Common myeloid progenitor, CD34-positive (primary cell): ENCODE data around the gene BCAR1.

ENCODE experiments used
- CTCF ChIA-PET: fragments of 350-600 bp; sonication (Branson Sonifier 250); formaldehyde crosslinking; loops from one replicate; lab custom pipeline; 2021; ENCODE audit warnings: antibody characterized with exemption; lab: Charles Lee
- POLR2A ChIA-PET: fragments of 350-600 bp; sonication (Branson Sonifier 250); formaldehyde crosslinking; loops from one replicate; lab custom pipeline; 2021; ENCODE audit warnings: antibody characterized with exemption; lab: Charles Lee
- DNase-seq, 3 donors: peaks; one replicate each; pipeline versions ENCODE4 v3.0.0 to v3.0.0-alpha.2; 2013
- H3K27ac ChIP-seq, 2 experiments: 1 replicate in 1 of 2; 2 replicates in 1 of 2; pipeline ENCODE4 v1.7.0; 2013; ENCODE audit warnings: inconsistent platforms in 2 of 2, low read length in 2 of 2, mild to moderate bottlenecking in 2 of 2, low read depth in 1 of 2, moderate library complexity in 1 of 2; ENCODE audit not compliant: severe bottlenecking in 2 of 2, insufficient read depth in 1 of 2, poor library complexity in 1 of 2
- H3K27me3 ChIP-seq, 5 experiments: replicated peaks in 2 of 5; 1 replicate in 3 of 5; 2 replicates in 2 of 5; pipeline versions ENCODE4 v1.6.1 to v1.7.0; 2013; ENCODE audit warnings: low read length in 4 of 5, mild to moderate bottlenecking in 2 of 5, moderate library complexity in 2 of 5, inconsistent platforms in 1 of 5; ENCODE audit not compliant: insufficient read depth in 5 of 5, control insufficient read depth in 4 of 5
- H3K36me3 ChIP-seq, 4 experiments: 1 replicate in 2 of 4; 2 replicates in 2 of 4; pipeline versions ENCODE4 v1.6.1 to v1.7.0; 2013; ENCODE audit warnings: low read length in 3 of 4, control low read depth in 1 of 4, mild to moderate bottlenecking in 1 of 4; ENCODE audit not compliant: control insufficient read depth in 4 of 4, insufficient read depth in 4 of 4
- H3K4me1 ChIP-seq, 4 experiments: 1 replicate in 3 of 4; 2 replicates in 1 of 4; pipeline versions ENCODE4 v1.6.1 to v1.7.1; 2013; ENCODE audit warnings: low read length in 3 of 4, mild to moderate bottlenecking in 3 of 4, control low read depth in 1 of 4, inconsistent platforms in 1 of 4, moderate library complexity in 1 of 4; ENCODE audit not compliant: control insufficient read depth in 4 of 4, insufficient read depth in 4 of 4; ENCODE audit errors: control extremely low read depth in 1 of 4
- H3K4me3 ChIP-seq, 7 experiments: 1 replicate in 4 of 7; 2 replicates in 3 of 7; pipeline versions ENCODE4 v1.5.1 to v1.7.0; 2013; ENCODE audit warnings: mild to moderate bottlenecking in 7 of 7, low read length in 6 of 7, moderate library complexity in 6 of 7, inconsistent platforms in 2 of 7, low read depth in 2 of 7, control low read depth in 1 of 7; ENCODE audit not compliant: insufficient read depth in 4 of 7, control insufficient read depth in 1 of 7; ENCODE audit errors: extremely low read depth in 1 of 7
- H3K9me3 ChIP-seq, 5 experiments: 1 replicate in 4 of 5; 2 replicates in 1 of 5; pipeline versions ENCODE4 v1.6.1 to v1.7.1; 2013; ENCODE audit warnings: low read length in 4 of 5, mild to moderate bottlenecking in 2 of 5, inconsistent platforms in 1 of 5, low read depth in 1 of 5, moderate library complexity in 1 of 5; ENCODE audit not compliant: control insufficient read depth in 4 of 5, insufficient read depth in 2 of 5; ENCODE audit errors: control extremely low read depth in 1 of 5
- WGBS: methylation state at CpG from one replicate; pipeline ENCODE4 v1.1.5; 2013; ENCODE audit not compliant: insufficient coverage; 5-methylcytosine and 5-hydroxymethylcytosine counted together

Gene BCAR1

DNA sequence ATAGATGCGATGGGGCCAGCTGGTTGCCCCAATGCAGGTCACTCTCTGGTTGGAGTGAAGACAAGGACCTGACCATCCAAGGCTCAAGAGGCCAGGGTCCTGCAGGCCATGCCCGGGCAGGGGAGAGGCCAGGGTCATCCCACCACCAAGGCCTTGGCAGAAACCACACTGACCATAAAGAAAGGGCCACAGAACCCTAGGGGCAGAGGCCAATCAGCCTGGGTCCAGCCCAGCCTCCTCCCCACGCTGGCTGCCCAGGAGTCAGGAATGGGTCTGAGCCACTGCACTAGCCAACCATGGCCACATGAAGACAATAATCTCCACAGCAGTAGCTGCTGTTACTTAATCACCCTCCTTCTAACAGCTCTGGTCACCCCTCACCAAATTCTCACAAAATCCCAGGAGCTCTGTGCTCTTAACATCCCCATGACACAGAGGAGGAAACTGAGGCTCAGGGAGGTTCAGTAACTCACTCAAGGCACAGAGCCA, 10.2 kb upstream of the BCAR1 start:
- Histone ChIP-seq H3K9me3 (no peaks in the 10 kb centered on the region), H3K36me3 (no peaks in the 10 kb centered on the region), H3K4me1 (peaks cover 0 to 15% (median 13%) of the 10 kb centered on the region in 4 experiments), H3K27me3 (peaks cover 0 to 95% (median 31%) of the 10 kb centered on the region in 5 experiments), H3K27ac (no peak overlapping the region), H3K4me3 (no peak overlapping the region)
- CTCF ChIA-PET, result no interaction called here
- DNase-seq, result no peak
- POLR2A ChIA-PET, result no interaction called here
- WGBS, result 100% methylated on average over 3 of the region's 3 CpGs

DNA sequence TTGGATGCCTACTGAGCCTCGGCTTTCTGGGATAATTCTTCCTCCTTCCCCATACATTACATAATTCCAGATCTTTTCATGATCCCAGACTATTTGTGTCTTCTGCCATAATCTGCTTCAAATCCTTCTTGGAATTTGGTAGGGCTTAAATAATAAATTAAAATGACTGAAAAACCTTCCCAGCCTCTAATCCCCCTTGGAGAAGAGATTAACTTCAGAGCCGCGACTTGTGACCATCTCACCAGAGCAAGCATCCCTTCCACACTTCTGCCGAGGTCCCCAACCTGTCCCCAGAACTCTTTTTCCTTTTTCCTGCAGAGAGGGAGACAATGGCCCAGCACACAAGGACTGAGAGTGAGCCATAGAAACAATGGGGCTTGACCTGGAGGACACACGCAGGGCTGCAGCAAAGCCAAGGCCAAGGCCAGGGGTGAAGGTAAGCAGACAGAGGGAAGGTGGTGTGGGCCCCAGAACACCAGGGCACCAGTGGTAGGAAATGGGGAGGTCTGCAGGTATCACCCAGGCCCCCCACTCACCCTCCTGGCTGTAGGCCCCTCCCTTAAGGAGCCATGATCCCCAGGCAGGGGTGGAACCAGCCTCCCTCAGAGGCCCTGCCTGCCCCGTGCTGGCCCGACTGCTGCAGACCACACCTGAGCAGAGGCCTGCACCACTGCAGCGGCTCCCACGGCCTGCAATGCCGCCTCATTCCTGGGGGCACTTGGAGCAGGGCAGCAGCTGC, 9.6 kb upstream of the BCAR1 start:
- H3K9me3 ChIP-seq, result no peaks in the 10 kb centered on the region
- WGBS, result 100% methylated on average over 9 of the region's 10 CpGs
- no peak overlapping the region for H3K4me3 ChIP-seq
- peaks cover 0 to 95% (median 30%) of the 10 kb centered on the region in 5 experiments for H3K27me3 ChIP-seq
- ChIA-PET CTCF (no interaction called here), POLR2A (no interaction called here)
- no peaks in the 10 kb centered on the region for H3K36me3 ChIP-seq
- no peak for DNase-seq
- H3K4me1 ChIP-seq, result peaks cover 0 to 14% (median 12%) of the 10 kb centered on the region in 4 experiments
- no peak overlapping the region for H3K27ac ChIP-seq

DNA sequence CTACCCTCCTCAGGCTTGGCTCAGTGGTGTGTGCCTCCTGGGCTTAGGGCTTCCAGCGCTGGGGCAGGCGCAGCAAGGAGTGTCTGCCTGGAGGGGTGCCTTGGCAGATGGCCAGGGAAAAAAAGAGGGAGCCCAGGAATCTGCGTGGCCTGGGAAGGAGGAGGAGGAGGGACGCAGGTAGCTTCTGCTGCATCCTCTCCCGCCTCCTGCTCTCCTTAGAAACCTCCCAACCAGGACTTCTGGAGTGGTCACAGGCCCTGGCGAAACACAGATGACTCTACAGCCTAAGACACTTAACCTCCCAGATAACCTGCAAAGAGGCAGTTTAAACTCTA, 7.3 kb upstream of the BCAR1 start:
- Histone ChIP-seq H3K36me3 (no peaks in the 10 kb centered on the region), H3K27ac (no peak overlapping the region), H3K9me3 (no peaks in the 10 kb centered on the region), H3K4me3 (no peak overlapping the region), H3K4me1 (peaks cover 0 to 4% (median 2%) of the 10 kb centered on the region in 4 experiments), H3K27me3 (peaks cover 11 to 93% (median 21%) of the 10 kb centered on the region in 5 experiments)
- DNase-seq, result no peak
- POLR2A ChIA-PET, result no interaction called here
- CTCF ChIA-PET, result no interaction called here
- 100% methylated on average over 2 of the region's 6 CpGs for WGBS

DNA sequence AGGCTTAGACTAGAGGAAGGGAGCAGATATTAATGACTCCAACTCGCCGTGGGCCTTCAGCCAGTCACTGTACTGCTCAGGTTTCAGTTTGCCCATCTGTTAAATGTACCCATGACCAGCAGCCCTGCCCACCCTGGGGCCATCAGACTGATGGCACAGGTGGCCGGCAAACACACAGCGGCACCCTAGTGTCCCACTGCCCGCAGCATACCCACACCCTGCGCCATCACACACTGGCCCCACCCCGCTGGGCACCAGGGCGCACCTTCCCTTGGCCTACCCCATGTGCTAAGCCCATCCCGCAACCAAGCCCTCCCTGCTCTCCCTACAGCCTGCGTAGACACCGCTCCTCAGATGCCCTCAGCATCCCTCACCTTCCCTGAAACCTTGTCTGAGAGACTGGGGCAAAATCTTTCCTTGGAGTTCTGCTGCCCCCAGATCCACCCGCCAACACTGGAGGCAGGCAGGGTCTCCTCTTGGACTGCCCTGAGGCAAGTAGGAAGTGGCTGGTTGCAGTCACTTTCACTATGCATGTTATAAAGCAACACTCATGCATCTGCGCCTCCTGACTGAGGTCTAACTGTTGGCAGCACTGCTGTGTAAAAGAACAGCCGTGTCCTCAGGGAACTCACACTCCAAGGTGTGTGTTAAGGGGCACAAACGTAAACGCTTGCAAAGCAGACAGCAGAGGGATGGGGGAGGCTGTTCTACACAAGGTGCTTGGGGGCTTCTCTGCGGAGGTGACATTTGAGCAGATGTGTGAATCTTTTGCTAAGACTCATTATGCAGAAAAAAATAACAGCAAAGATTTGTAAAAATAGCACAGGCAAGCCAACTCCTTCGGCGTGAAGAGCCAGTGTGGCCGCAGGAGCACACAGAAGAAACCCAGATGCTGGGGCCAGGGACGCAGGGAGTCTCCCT, 6.7 kb upstream of the BCAR1 start:
- no peak overlapping the region for H3K27ac ChIP-seq
- peaks cover 0 to 4% (median 2%) of the 10 kb centered on the region in 4 experiments for H3K4me1 ChIP-seq
- WGBS, result 92% methylated on average over 21 of the region's 21 CpGs
- CTCF ChIA-PET, result no interaction called here
- H3K27me3 ChIP-seq, result peaks cover 11 to 93% (median 18%) of the 10 kb centered on the region in 5 experiments
- DNase-seq, result no peak
- no peak overlapping the region for H3K4me3 ChIP-seq
- H3K9me3 ChIP-seq, result no peaks in the 10 kb centered on the region
- no peaks in the 10 kb centered on the region for H3K36me3 ChIP-seq
- POLR2A ChIA-PET, result no interaction called here

DNA sequence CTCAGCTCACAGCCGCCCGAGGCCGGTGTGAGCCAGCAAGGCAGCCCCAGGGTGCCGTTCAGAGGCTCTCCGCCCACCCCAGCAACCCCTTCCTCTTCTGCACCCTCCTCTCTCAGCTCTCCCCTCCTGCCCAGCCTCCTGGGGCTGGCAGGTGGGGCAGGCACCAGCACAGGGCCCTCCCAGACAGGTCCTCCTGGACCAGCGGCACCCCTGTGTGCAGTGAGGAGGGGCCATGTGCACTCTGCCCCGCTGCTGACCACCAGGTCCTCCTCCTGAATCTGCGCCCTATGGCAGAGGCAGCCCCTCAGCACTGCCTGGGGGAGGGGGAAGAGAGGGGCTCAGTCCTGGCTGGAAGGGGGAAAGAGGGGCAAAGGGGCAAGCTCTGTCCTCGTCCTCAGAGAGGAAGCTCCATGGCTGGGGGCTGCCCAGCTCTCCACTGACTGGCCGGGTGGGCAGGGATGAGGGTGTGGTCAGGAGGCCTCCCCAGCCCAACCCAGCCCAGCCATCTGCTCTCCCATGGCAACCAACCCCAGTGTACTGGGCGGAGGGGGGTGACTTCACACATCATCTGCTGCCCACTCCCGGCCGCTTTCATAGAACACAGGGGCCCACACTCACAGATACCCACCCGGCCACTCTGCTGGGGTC, 5.4 kb upstream of the BCAR1 start:
- H3K27me3 ChIP-seq, result peaks cover 11 to 93% (median 31%) of the 10 kb centered on the region in 5 experiments
- POLR2A ChIA-PET, result interaction anchor here (1.2 kb wide), 1 partner anchor 10 kb away, joined by 3 read pairs; no protein-coding TSS in a partner anchor
- no peaks in the 10 kb centered on the region for H3K9me3 ChIP-seq
- no peak overlapping the region for H3K27ac ChIP-seq
- H3K4me1 ChIP-seq, result peaks cover 0 to 4% (median 2%) of the 10 kb centered on the region in 4 experiments
- no peak for DNase-seq
- no peak overlapping the region for H3K4me3 ChIP-seq
- no peaks in the 10 kb centered on the region for H3K36me3 ChIP-seq
- WGBS, result 78% methylated on average over 12 of the region's 14 CpGs
- CTCF ChIA-PET, result no interaction called here

DNA sequence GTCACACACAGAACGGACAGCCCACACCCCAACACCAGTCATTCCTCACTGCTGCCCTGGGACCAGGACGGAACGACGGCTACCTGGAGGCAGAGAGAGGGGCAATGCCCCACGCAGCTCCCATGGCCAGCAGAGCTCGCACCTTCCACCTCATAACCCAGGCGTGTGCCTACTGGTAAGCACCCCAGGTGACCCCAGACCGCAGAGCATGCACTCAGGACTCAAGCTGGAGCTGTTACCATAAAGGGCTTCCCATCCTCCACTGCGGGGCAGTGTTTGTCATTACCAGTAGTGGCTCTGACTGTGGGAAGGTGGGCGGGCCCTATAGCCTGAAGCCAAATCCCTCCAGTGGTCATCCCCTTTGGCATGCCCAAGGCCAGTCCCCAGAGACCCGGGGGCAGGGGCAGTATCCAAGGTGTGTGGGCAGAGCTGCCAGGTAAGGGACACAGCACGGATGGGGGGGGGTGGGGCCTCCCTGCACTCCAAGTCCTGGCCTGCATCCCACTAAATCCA, 4.7 kb upstream of the BCAR1 start:
- Histone ChIP-seq H3K27me3 (peaks cover 11 to 90% (median 31%) of the 10 kb centered on the region in 5 experiments), H3K27ac (no peak overlapping the region), H3K4me3 (no peak overlapping the region), H3K36me3 (no peaks in the 10 kb centered on the region), H3K9me3 (no peaks in the 10 kb centered on the region), H3K4me1 (peaks cover 0 to 7% (median 5%) of the 10 kb centered on the region in 4 experiments)
- POLR2A ChIA-PET, result interaction anchor here (1.2 kb wide), 1 partner anchor 10 kb away, joined by 3 read pairs; no protein-coding TSS in a partner anchor
- no peak for DNase-seq
- CTCF ChIA-PET, result no interaction called here
- WGBS, result 82% methylated on average over 10 of the region's 12 CpGs
